Heart right ventricle (tissue), 16 donors: Measurements from ENCODE around the gene CD40. TPM values are rescaled to one million over a fixed set of nuclear protein-coding genes. Genes with fewer than 3 reads are reported as not detected.

Source experiments
- ATAC-seq, 8 donors: fragments of 200-7000 bp; cut with Tn5 transposase; one replicate each; pipeline ENCODE4 v1.9.1; 2020; ENCODE audit warnings: mild to moderate bottlenecking in 8 of 8, moderate library complexity in 8 of 8, moderate number of reproducible peaks in 1 of 8
- DNase-seq, 2 donors: peaks; one replicate each; pipeline ENCODE4 v3.0.0-alpha.2; 2020
- H3K27ac ChIP-seq, 10 donors: fragments of 200-600 bp; sonication (generic) in 2 of 10; one replicate each; pipeline versions ENCODE4 v1.5.0 to v1.8.0; 2020 to 2022; ENCODE audit warnings: mild to moderate bottlenecking in 3 of 10
- H3K27me3 ChIP-seq, 7 donors: fragments of 200-600 bp; one replicate each; pipeline ENCODE4 v1.8.0; 2021 to 2022; ENCODE audit warnings: mild to moderate bottlenecking in 2 of 7
- H3K36me3 ChIP-seq, 9 donors: fragments of 200-600 bp; sonication (generic) in 1 of 9; one replicate each; pipeline versions ENCODE4 v1.5.0 to v1.8.0; 2020 to 2022; ENCODE audit warnings: mild to moderate bottlenecking in 2 of 9
- H3K4me1 ChIP-seq, 9 donors: fragments of 200-600 bp; sonication (generic) in 1 of 9; one replicate each; pipeline versions ENCODE4 v1.5.0 to v1.8.0; 2020 to 2022; ENCODE audit warnings: mild to moderate bottlenecking in 4 of 9
- H3K4me3 ChIP-seq, 10 donors: fragments of 200-600 bp; sonication (generic) in 2 of 10; one replicate each; pipeline versions ENCODE4 v1.5.0 to v1.8.0; 2020 to 2022; ENCODE audit warnings: mild to moderate bottlenecking in 7 of 10, moderate library complexity in 2 of 10
- H3K9me3 ChIP-seq, 11 donors: fragments of 200-600 bp in 10 of 11; sonication (generic) in 2 of 11; one replicate each; pipeline versions ENCODE4 v1.5.0 to v1.8.0; 2013 to 2022; ENCODE audit warnings: mild to moderate bottlenecking in 2 of 11, control low read depth in 1 of 11, moderate library complexity in 1 of 11
- CTCF ChIP-seq, 9 donors: fragments of 200-600 bp; sonication (generic) in 2 of 9; IDR thresholded peaks; one replicate each; pipeline versions ENCODE4 v1.5.0 to v1.8.0; 2021 to 2022; ENCODE audit warnings: antibody characterized with exemption in 9 of 9, mild to moderate bottlenecking in 5 of 9, moderate library complexity in 1 of 9
- WGBS, 2 donors: extraction: QIAGEN DNeasy Blood & Tissue Kit; methylation state at CpG; one replicate each; pipeline ENCODE4 v1.1.7; 2013; ENCODE audit warnings: inconsistent platforms in 1 of 2; 5-methylcytosine and 5-hydroxymethylcytosine counted together
- intact Hi-C, 10 donors: fragments of 100-400 bp; cut with DNase I; formaldehyde crosslinking; loops; one replicate each; pipeline versions ENCODE4 v1.11.1 to v1.14.2; 2022
- polyA plus RNA-seq, 2 donors: library from polyadenylated mRNA; stranded (reverse); fragments of 200-250 nt; gene quantifications; one replicate each; pipeline ENCODE4 v1.2.3, GENCODE V29; 2013
- total RNA-seq, 10 donors: library from RNA; stranded (reverse); fragmentation: NEBNext Ultra II Directional in 3 of 10; extraction: Animal tissue kit (Norgen Biotek cat#: 25700) in 3 of 10; gene quantifications; one replicate each; pipeline versions ENCODE4 v1.2.1 to v1.2.4, GENCODE V29; 2021 to 2023
- donor health status: Arrhythmogenic right ventricular cardiomyopathy.
- donor health status: ischemic (EF 13 %, LVEDD 7.1; RV severe dilation, severe dysfunction).
- donor health status: healthy with polysubstance abuse.
- donor health status: DM: no; HTN: yes; CAD: no.
- donor health status: DM: no; HTN: no; CAD: no.
- donor health status: ischemic (EF 25% LVEDD 6.9; RV normal size, moderate dysfunction).
- donor health status: ischemic (EF 25% LVEDD 5.7; RV mildly dilated, moderate dysfunction).
- donor health status: healthy.
- donor health status: DM: yes; HTN: yes; CAD: no.
- donor health status: Ischemic cardiomyopathy.
- donor health status: ischemic (EF 35%, LVEDD 5.7; RV mildly dilated, moderate dysfunction).
- donor health status: nonischemic (EF 11% LVEDD 7.7; RV severe dilation, severe dysfunction).
- donor health status: DM: yes; HTN: yes; CAD: no.
- donor health status: PGD.
- donor health status: ischemic (EF 29% LVEDD 5.4; RV normal size, mild dysfunction).
- donor health status: nonischemic (EF 23%, LVEDD 6.1; RV moderate dilation, normal function).

The CD40 gene
- total and polyA plus RNA-seq, 12 donors, result 2.6 to 25.0 (median 7.2) TPM

- intact Hi-C loops, result no loop called here
- DNase-seq, result no peak
- Histone ChIP-seq H3K36me3 (peaks cover 0 to 61% (median 22%) of the 10 kb centered on the region in 9 donors), H3K4me1 (peaks cover 4 to 46% (median 34%) of the 10 kb centered on the region in 9 donors), H3K4me3 (no peak overlapping the region), H3K27me3 (no peaks in the 10 kb centered on the region), H3K27ac (no peak overlapping the region), H3K9me3 (no peaks in the 10 kb centered on the region)
- ATAC-seq, result no peak
- no peak for TF ChIP-seq CTCF (IDR thresholded peaks at IDR 0.05)
- WGBS, 2 donors, result 81 to 84% methylated on average over 7 of the region's 7 CpGs
Observed at GRCh38 chr20:46078954-46079353, 39.2 kb upstream of the CD40 start.

GRCh38 chr20:46081074-46081473, 37.0 kb upstream of the CD40 start:
- ATAC-seq (no peak), DNase-seq (no peak)
- no peaks in the 10 kb centered on the region for H3K9me3 ChIP-seq
- peaks cover 0 to 40% (median 16%) of the 10 kb centered on the region in 9 donors for H3K36me3 ChIP-seq
- H3K27me3 ChIP-seq, result no peaks in the 10 kb centered on the region
- no peak overlapping the region for H3K27ac ChIP-seq
- no peak overlapping the region for H3K4me3 ChIP-seq
- intact Hi-C loops, result loop anchor here in 2 of 10 donors (10.0 kb wide), 2 partner anchors 56 to 106 kb away; partner anchors contain the start of genes SLC12A5 (in 1 of the 2) and ZNF335 (in 1 of the 2)
- peaks cover 4 to 65% (median 55%) of the 10 kb centered on the region in 9 donors for H3K4me1 ChIP-seq
- 88 to 89% methylated on average over 1 of the region's 1 CpG for WGBS, 2 donors
- TF ChIP-seq CTCF (IDR thresholded peaks at IDR 0.05), result no peak

- Histone ChIP-seq H3K4me3 (no peak overlapping the region), H3K36me3 (peaks cover 0 to 20% (median 10%) of the 10 kb centered on the region in 9 donors), H3K4me1 (peaks cover 8 to 85% (median 75%) of the 10 kb centered on the region in 9 donors), H3K9me3 (no peaks in the 10 kb centered on the region), H3K27ac (no peak overlapping the region), H3K27me3 (no peaks in the 10 kb centered on the region)
- whole genome bisulfite sequencing, 2 donors, result 64 to 68% methylated on average over 6 of the region's 6 CpGs
- TF ChIP-seq CTCF (IDR thresholded peaks at IDR 0.05), result no peak
- DNase-seq (no peak), ATAC-seq (no peak)
- intact Hi-C loops, result loop anchor here in 2 of 10 donors (10.0 kb wide), 2 partner anchors 58 to 108 kb away; partner anchors contain the start of genes SLC12A5 (in 1 of the 2) and ZNF335 (in 1 of the 2)
Observed at GRCh38 chr20:46083101-46083500, 35.0 kb upstream of the CD40 start.

GRCh38 chr20:46083531-46084061, 34.5 kb upstream of the CD40 start:
- Histone ChIP-seq H3K27ac (no peak overlapping the region), H3K9me3 (no peaks in the 10 kb centered on the region), H3K4me1 (peaks cover 8 to 90% (median 80%) of the 10 kb centered on the region in 9 donors), H3K36me3 (peaks cover 0 to 16% (median 5%) of the 10 kb centered on the region in 9 donors), H3K27me3 (no peaks in the 10 kb centered on the region), H3K4me3 (no peak overlapping the region)
- no peak for ATAC-seq
- DNase-seq, result no peak
- no peak for TF ChIP-seq CTCF (IDR thresholded peaks at IDR 0.05)
- WGBS, 2 donors, result 94 to 100% methylated on average over 1 of the region's 1 CpG
- intact Hi-C loops, result loop anchor here in 2 of 10 donors (10.0 kb wide), 2 partner anchors 59 to 109 kb away; partner anchors contain the start of genes SLC12A5 (in 1 of the 2) and ZNF335 (in 1 of the 2)
